Measurements from ENCODE around the gene IL10RB.

- TF ChIP-seq CTCF (IDR thresholded peaks at IDR 0.05): no peak
- no peak for TF ChIP-seq POLR2A (IDR thresholded peaks at IDR 0.05)
- TF ChIP-seq EP300 (IDR thresholded peaks at IDR 0.05): no peak
Observed at GRCh38 chr21:33259428-33259827, 6.7 kb upstream of the IL10RB start.

Data from ovary (tissue), 3 donors.